Left kidney (tissue), 2 donors: ENCODE measurements around the gene FBXW7. TPM values are rescaled to one million over a fixed set of nuclear protein-coding genes. Genes with fewer than 3 reads are reported as not detected.
"Not testable (repeated sequence)": the region's sequence is repeated elsewhere in the genome, so short reads cannot be mapped to it uniquely, and the experiment has no call there.

ENCODE experiments used
- DNase-seq: peaks from one replicate; pipeline ENCODE4 v3.0.0-alpha.2; 2013
- polyA plus RNA-seq: library from polyadenylated mRNA; unstranded; fragments of 120-200 nt; gene quantifications from one replicate; pipeline ENCODE4 v1.2.1, GENCODE V29; 2013; ENCODE audit not compliant: insufficient read length

Gene FBXW7
- polyA plus RNA-seq, 1 donor: 42.9 TPM

DNA sequence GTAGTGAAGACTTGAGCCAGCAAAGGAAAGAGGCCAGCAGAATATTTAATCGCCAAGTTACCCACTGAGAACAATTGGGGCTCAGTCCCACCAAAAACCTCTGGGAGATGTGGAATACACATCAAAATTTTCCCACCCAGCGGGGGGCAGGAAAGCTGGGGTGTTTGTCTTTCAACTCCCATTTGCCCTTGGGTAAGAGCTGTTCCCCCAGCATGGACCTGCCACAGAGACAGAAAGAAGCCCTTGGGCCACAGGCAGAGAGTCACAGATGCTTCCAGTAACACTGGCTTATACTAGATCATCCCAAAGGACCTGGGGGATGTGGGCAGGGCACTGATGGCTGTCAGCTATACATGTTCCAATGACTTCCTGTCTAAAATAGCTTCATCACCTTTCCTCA is 18.9 kb upstream of the FBXW7 start:
- DNase-seq: no peak

DNA sequence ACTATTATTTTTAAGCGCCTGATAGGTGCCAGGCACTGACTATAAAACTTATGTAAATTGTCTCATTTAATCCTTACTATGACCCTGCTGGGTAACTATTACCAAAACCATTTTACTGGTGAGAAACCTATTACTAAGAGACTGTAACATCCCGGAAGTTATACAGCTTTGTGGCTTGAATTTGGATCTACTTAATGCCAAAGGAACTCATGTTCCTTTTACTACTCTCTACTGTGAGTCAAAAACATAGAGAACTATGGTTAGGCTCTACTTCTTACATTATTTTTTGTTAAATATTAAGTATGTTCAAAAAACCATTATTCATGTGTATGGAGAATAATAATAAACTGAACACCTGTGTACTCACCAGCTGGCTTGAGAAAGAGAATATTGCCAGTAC is 14.8 kb upstream of the FBXW7 start:
- not testable (repeated sequence) for DNase-seq

DNA sequence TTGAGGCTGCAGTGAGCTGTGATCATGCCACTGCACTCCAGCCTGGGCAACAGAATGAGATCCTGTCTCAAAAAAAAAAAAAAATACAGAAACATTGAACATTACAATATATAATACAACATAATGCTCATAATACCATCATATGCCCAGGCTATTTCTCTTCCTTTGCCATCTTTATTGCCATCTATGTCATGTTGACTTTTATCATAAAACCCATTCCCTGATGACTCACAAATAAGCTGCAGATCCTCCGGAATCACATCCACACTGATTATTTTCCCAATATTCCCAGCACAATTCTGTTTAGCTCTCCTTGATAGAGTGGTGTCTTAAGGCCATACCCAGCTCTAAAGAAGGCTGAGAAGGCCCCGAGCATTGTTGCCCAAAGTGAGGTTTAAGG is 9.2 kb upstream of the FBXW7 start:
- DNase-seq: no peak

- DNase-seq: not testable (repeated sequence)
Observed at GRCh38 chr4:152544533-152544932, 8.6 kb upstream of the FBXW7 start.

DNA sequence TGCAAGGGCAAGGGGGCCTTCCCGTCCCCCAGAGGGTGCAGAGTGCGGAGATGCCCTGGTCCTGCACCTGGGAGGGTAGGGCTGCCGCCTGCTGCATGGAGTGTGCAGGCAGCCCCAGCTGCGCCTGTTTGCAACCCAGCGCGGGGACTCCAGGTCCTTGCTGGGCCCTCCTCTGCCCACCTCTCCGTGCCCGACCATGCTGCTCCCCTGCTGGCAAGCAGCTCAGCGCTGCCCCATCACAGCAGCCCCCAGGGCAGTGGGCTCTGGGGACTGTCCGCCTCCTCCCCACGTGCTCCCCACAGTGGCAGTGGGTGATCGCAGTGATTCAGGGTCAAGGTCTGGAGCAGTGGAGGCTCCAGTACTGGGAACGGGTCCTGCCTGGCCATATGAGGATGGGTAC is 5.0 kb upstream of the FBXW7 start:
- DNase-seq: no peak

DNA sequence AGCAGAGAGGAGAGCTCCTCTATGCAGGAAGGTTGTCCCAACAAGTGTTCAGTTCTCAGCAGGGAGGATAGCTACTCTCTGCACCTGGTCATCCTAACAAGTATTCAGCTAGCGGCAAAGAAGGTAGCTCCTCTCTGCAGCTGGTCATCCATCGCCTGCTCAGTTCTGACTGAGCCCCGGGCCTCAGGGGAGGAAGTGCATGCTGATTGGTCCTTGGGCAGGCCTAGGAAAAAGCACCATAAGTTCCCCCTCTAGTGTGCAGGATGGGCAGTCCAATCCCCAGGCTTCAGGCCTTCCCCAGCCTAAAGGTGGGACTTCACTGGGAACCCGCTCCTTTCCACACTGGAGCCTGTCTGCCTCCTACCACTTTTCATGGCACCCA is 4.4 kb upstream of the FBXW7 start:
- no peak for DNase-seq

DNA sequence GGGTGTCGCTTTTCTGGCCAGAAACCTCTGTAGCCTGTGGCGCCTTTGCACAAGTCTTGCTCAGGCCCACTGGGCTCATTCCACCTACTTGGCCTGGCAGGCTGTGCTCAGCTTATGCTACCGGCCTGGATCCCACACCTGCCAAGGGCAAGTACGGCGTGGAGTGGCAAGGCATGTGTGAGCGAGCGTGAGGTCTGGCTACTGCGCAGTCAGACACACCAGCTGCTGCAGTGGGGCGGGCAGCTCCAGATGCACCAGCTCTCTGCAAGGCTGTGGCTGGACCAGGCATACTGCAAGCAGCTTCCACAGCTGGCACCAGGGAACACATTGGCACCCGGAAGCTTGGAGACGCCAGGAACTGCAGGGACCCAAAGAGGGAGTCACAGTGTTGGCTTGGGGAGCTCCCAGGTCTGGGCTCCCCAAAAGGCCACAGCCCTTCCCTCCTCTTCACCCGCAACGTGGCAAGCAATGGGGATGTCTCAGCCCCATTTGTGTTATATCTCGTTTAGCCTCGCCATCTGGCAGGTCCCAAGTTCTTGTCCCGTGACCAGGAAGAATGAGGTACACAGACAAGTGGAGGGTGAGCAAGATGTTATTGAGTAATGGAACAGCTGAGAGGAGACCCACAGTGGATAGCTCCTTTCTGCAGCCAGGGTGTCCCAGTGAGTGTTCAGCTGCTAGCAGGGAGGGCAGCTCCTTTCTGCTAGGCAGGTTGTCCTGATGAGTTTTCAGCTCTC is 3.8 kb upstream of the FBXW7 start:
- no peak for DNase-seq

GRCh38 chr4:152537881-152538280 is 2.0 kb upstream of the FBXW7 start:
- no peak for DNase-seq

GRCh38 chr4:152536545-152537182 is 772 bp upstream of the FBXW7 start:
- peak; percentile 31 for DNase-seq

DNA sequence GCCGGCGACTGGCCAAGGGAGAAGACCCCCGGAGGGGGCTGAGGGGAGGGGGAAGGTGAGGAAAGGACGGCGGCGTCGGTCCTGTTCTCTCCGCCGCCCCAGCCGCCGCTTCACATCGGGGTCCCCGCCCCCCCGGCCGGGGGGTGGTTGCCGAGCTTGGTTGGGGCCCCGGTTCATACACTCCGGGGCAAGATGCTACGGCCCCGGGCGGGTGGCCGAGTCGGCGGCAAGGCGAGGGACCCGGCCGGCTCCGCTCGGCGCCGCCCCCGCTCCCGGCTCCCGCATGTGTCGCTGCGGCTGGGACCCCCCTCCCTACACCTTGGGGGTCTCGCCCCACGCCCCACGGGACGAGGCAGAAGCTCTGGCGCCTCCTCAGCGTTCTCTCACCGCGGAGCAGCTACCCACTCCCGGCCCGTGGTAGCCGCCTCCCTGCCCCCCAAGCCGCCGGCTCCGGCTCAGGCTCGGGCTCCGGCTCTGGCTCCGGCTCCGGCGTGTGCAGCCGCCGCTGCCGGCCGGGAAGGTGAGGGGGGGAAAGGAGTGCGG is 461 bp downstream of the FBXW7 start:
- DNase-seq: no peak

- DNase-seq: peak; percentile 19
Observed at GRCh38 chr4:152534541-152535359, 1.1 kb downstream of the FBXW7 start.

- DNase-seq: no peak
Observed at GRCh38 chr4:152531479-152531878, 4.4 kb downstream of the FBXW7 start.

GRCh38 chr4:152530600-152530999 is 5.3 kb downstream of the FBXW7 start:
- DNase-seq: no peak

GRCh38 chr4:152529880-152530279 is 6.0 kb downstream of the FBXW7 start:
- no peak for DNase-seq

DNA sequence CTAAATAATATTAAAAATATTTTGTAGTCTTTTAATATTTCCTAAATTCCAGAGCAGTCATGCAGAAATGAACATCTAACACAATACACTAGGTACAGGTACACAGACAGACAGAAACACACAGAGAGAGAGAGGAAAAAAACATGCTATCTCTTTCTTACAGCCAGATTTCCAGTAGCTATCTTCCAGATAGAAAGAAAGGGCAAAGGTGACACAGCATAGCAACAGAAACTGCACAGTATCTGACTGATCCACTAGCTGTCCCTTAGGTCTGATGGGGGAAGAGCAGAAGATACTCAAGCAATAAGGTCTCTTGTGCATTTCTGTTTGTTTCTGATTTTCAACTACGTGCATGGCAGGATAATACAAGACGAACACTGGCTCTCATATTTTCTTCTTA is 7.8 kb downstream of the FBXW7 start:
- no peak for DNase-seq

DNA sequence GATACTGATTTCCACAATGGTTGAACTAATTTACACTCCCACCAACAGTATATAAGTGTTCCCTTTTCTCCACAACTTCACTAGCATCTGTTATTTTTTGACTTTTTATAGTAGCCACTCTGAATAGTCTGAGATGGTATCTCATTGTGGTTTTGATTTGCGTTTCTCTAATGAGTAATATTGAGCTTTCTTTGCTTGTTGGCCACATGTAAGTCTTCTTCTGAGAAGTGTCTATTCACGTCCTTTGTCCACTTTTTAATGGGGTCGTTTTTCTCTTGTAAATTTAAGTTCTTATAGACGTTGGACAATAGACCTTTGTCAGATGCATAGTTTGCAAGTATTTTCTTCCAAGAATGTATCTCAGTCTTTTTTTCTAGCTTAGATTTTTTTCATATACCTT is 10.0 kb downstream of the FBXW7 start:
- DNase-seq: no peak

GRCh38 chr4:152524427-152524826 is 11.5 kb downstream of the FBXW7 start:
- no peak for DNase-seq

DNA sequence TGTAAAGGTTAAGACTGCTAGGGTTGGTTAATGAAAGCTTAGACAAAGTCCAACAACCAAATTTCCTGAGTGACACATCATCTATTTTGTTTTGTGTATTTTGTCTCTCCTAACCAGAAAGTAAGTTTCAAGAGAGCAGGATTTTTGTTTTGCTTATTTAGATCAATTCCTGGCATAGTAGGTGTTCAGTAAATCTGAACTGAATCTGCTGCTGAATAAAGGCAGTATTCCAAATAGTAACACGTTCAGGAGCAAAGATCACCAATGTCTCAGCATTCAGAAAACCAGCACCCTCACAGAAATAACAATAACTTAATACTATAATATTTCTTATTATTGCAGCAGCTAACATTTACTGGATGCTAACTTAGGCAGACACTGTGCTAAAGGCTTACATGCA is 12.2 kb downstream of the FBXW7 start:
- no peak for DNase-seq

DNA sequence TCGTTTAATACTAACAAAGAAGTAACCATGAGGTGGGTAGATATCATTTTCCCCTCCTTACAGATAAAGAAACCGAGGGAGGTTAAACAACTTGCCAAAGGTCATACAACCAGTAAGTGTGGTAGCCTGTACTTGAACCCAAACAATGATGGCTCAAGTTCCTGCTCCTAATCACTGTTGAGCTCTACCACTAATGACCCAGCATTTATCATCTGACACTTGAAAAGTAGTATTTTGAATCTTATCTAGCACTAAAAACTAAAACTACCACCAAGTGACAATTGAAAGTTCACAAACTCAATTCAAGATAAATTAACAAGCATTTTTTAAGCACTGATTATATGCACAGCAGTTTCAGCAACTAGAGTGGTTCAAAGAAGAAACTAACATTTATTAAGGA is 13.1 kb downstream of the FBXW7 start:
- no peak for DNase-seq

DNA sequence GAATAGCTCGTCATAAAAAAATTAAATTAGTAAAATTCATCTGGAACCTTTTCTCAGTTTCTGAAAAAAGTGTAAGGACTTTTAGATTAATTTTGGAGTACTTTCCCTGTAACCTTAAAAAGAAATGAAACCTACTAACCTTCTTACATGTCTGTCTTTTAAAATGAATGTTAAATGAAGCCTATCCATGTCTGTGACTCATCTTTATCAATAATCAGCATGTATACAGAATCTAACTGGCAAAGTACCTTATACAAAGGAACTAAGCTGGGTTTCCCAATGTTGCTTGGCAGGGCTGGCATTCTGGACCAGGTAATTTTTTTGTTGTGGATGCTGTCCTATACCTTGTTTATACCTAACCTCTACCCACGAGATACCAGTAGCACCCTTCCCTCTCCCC is 13.6 kb downstream of the FBXW7 start:
- no peak for DNase-seq

DNA sequence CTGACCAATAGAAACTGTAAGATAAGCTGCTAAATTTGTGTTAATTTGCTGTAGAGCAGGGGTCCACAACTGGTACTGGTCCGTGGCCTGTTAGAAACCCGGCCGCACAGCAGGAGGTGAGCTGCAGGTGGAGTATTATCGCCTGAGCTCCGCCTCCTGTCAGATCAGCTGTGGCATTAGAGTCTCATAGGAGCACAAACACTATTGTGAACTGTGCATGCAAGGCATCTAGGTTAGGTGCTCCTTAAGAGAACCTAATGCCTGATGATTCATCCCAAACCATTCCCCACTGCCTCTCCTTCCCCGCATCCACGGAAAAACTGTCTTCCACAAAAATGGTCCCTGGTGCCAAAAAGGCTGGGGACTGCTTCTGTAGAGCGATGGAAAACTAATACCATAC is 19.7 kb downstream of the FBXW7 start:
- no peak for DNase-seq

- no peak for DNase-seq
Observed at GRCh38 chr4:152515678-152516077, 20.2 kb downstream of the FBXW7 start.

DNA sequence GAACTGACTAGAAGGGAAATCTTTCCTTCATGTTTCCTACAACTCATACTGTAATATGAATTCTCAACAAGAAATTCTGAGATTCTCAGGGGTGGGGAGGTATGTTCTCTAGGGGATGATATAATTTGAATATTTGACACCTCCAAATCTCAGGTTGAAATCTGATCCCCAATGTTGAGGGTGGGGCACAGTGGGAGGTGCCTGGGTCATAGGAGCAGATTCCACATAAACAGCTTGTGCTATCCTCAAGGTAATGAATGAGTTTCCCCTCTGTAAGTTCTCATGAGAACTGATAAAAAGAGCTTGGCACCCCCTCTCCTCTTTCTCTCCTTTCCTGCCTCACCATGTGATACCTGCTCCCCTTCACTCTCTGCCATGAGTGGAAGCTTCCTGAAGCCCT is 21.5 kb downstream of the FBXW7 start:
- DNase-seq: no peak
